ENCODE measurements around the gene CBX3. TPM values are rescaled to one million over a fixed set of nuclear protein-coding genes. Genes with fewer than 3 reads are reported as not detected.
"Not testable (repeated sequence)": the region's sequence is repeated elsewhere in the genome, so short reads cannot be mapped to it uniquely, and the experiment has no call there.

CBX3 gene
- total and polyA plus RNA-seq, 11 donors, result 31.5 to 70.1 (median 59.9) TPM

DNA sequence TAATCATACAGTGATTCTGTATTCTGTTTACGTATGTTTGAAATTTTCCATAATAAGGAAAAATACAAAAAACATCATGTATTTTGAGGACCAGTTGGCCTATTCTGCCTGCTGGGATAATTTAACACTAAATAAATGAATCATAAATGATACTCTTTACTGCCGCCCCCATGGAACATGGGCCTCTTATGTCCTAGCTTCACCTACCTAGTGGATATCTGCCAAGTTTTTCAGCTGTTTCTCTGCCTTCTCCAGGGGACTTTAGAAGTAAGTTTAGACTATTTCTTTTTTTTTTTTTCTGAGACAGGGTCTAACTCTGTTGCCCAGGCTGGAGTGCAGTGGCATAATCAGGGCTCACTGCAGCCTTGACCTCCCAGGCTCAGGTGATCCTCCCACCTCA lies 39.1 kb upstream of the CBX3 start:
- Histone ChIP-seq H3K4me1 (peaks cover 0 to 9% (median 0%) of the 10 kb centered on the region in 12 donors), H3K27ac (no peak overlapping the region), H3K36me3 (no peaks in the 10 kb centered on the region), H3K4me3 (no peak overlapping the region), H3K9me3 (peaks cover 0 to 10% (median 0%) of the 10 kb centered on the region in 12 donors), H3K27me3 (no peaks in the 10 kb centered on the region)
- intact Hi-C loops (cut with DNase I), result no loop called here
- no peak for ATAC-seq
- TF ChIP-seq, protein P1, sequence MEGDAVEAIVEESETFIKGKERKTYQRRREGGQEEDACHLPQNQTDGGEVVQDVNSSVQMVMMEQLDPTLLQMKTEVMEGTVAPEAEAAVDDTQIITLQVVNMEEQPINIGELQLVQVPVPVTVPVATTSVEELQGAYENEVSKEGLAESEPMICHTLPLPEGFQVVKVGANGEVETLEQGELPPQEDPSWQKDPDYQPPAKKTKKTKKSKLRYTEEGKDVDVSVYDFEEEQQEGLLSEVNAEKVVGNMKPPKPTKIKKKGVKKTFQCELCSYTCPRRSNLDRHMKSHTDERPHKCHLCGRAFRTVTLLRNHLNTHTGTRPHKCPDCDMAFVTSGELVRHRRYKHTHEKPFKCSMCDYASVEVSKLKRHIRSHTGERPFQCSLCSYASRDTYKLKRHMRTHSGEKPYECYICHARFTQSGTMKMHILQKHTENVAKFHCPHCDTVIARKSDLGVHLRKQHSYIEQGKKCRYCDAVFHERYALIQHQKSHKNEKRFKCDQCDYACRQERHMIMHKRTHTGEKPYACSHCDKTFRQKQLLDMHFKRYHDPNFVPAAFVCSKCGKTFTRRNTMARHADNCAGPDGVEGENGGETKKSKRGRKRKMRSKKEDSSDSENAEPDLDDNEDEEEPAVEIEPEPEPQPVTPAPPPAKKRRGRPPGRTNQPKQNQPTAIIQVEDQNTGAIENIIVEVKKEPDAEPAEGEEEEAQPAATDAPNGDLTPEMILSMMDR (IDR thresholded peaks at IDR 0.05), result no peak
- no peak for TF ChIP-seq POLR2A (IDR thresholded peaks at IDR 0.05)
- DNase-seq, result no peak
- 87 to 90% (median 88%) methylated on average over 2 of the region's 2 CpGs for WGBS, 4 donors

DNA sequence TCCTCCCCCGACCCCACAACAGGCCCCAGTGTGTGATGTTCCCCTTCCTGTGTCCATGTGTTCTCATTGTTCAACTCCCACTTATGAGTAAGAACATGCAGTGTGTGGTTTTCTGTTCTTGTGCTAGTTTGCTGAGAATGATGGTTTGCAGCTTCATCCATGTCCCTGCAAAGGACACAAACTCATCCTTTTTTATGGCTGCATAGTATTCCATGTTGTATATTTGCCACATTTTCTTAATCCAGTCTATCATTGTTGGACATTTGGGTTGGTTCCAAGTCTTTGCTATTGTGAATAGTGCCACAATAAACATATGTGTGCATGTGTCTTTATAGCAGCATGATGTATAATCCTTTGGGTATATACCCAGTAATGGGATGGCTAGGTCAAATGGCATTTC lies 37.7 kb upstream of the CBX3 start:
- H3K4me1 ChIP-seq; H3K4me3 ChIP-seq; H3K27me3 ChIP-seq; H3K36me3 ChIP-seq; DNase-seq; H3K27ac ChIP-seq; intact Hi-C loops (cut with DNase I); ATAC-seq: not testable (repeated sequence)
- 68 to 81% (median 73%) methylated on average over 1 of the region's 1 CpG for WGBS, 4 donors
- peaks cover 0 to 10% (median 0%) of the 10 kb centered on the region in 12 donors for H3K9me3 ChIP-seq

DNA sequence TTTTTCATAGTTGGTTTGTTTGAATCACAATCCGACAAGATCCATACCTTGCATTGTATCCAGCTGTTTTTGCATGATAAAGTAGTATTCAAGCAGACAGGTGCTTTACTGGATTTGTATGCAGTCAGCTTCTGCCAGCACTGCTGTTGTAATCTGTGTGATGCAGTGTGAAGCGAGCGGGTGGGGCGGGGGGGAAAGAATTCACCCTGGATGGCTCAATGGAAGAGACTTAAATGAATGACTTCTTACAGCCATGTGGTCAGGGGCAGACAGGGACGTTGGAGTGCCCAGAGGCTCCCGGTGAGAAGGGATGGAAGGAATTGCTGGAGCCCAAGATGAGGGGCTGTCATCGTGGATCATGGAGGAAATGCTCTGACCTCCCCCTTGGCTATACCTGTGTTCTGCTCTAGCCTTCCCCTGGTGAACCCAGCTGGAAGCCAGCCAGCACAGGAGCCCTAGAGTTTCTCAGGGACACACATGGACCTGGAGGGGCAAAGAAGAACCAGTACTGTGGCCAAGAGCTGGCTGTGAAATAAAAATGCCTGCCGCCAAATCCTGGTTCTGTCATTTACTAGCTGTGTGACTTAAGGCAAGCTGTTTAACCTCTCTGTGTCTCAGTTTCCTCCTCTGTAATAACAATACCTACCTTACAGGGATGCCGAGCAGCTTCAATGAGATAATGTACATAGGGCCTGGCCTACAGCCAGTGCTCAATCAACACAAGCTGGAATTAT lies 35.4 kb upstream of the CBX3 start:
- DNase-seq, result no peak
- Histone ChIP-seq H3K27me3 (no peaks in the 10 kb centered on the region), H3K27ac (no peak overlapping the region), H3K4me3 (no peak overlapping the region), H3K9me3 (peaks cover 0 to 10% (median 0%) of the 10 kb centered on the region in 12 donors), H3K36me3 (peaks cover 0 to 12% (median 0%) of the 10 kb centered on the region in 9 donors), H3K4me1 (peaks cover 0 to 9% (median 0%) of the 10 kb centered on the region in 12 donors)
- intact Hi-C loops (cut with DNase I), result no loop called here
- TF ChIP-seq, protein P1 (IDR thresholded peaks at IDR 0.05), result no peak
- no peak for TF ChIP-seq POLR2A (IDR thresholded peaks at IDR 0.05)
- WGBS, 4 donors, result 67 to 74% (median 70%) methylated on average over 9 of the region's 9 CpGs
- no peak for ATAC-seq

DNA sequence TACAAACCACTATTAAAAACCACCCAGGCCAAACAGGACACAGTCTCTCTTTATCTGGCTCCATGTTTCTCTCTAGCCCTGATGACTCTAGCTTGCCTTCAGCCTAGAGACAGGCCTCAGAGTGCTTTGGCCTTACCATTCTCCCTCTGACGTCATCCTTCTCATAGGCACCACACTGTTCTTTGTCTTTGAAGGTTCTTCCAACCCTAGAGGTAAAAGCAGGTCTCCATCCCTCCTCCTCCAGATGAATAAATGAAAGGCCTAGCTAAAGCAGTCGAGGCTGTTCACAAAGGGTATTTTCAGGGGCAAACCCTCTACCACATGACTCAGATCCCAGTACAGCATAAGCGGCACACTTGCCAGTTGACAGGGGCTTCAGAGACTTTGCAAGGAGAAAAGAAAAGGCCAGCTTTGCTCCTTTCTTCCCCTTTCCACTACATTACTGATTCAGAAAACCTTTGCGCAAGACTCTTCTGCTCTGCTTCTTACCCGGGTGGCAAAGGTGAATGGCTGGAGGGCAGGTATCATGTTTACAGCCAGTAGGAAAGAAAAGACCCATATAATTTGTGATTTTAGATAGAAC lies 34.8 kb upstream of the CBX3 start:
- H3K36me3 ChIP-seq, result peaks cover 0 to 13% (median 0%) of the 10 kb centered on the region in 9 donors
- WGBS, 4 donors, result 82 to 87% (median 87%) methylated on average over 5 of the region's 5 CpGs
- ATAC-seq, result no peak
- peaks cover 0 to 10% (median 0%) of the 10 kb centered on the region in 12 donors for H3K9me3 ChIP-seq
- H3K4me1 ChIP-seq, result peaks cover 0 to 9% (median 0%) of the 10 kb centered on the region in 12 donors
- H3K4me3 ChIP-seq, result no peak overlapping the region
- DNase-seq, result no peak
- intact Hi-C loops (cut with DNase I), result no loop called here
- TF ChIP-seq, protein P1 (IDR thresholded peaks at IDR 0.05), result no peak
- TF ChIP-seq POLR2A (IDR thresholded peaks at IDR 0.05), result no peak
- peak overlapping the region in 1 of 12 donors; percentile 33 for H3K27ac ChIP-seq
- H3K27me3 ChIP-seq, result no peaks in the 10 kb centered on the region

All from heart left ventricle (tissue), 16 donors.